HG03175 (cell line): ENCODE measurements around the gene PCDH18.
"Not testable (repeated sequence)": the region's sequence is repeated elsewhere in the genome, so short reads cannot be mapped to it uniquely, and the experiment has no call there.

Experiments
- ATAC-seq: cut with Tn5 transposase; IDR thresholded peaks from one replicate; pipeline ENCODE4 v1.9.1; 2021; ENCODE audit warnings: mild to moderate bottlenecking, moderate library complexity; ENCODE audit not compliant: unreplicated experiment

Gene PCDH18

GRCh38 chr4:137531986-137532868, at the start of gene PCDH18:
PCDH18 (minus strand) TSS chr4:137532494; CDS start chr4:137532088, 406 bp downstream.
- ATAC-seq: peak; percentile 53

DNA sequence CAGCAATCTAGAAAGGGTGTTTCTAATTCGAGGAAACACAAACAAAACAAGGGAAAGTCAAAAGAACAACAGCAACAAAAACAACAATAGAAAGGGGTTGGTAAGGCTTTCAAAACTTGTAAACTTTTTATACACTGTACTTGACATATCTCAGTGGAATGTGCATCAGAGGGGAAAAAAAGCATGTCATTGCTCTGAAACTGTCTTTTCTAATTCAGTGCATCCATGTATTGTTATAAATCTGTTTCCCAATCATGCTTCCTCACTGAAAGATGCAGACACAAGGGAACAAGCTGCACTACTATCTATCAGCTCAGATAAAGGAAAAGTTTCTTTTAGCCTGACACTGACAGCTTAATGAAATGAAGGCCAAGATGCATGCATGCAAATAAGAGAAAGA, 44.2 kb upstream of the PCDH18 start:
- no peak for ATAC-seq

GRCh38 chr4:137572647-137573046, 40.4 kb upstream of the PCDH18 start:
- no peak for ATAC-seq

GRCh38 chr4:137572163-137572562, 39.9 kb upstream of the PCDH18 start:
- ATAC-seq: no peak

DNA sequence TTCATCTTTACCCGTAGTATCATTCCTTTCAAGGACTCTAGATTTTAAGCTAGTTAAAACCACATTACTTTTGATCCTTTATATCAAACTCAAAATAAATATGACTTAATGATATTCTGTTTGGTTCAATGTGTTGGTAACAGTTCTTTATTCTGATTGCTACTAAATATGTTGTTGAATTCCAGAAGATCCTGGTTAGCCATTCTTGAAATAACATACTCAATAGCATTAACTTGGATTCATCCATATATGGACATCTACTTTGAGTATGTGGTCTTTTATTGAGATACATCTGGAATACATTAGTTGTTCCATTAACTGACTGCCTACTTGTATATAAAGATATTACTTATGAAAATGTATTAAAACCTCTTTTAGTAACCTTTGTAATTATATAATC, 27.5 kb upstream of the PCDH18 start:
- no peak for ATAC-seq

- no peak for ATAC-seq
Measured at GRCh38 chr4:137558951-137559350, 26.7 kb upstream of the PCDH18 start.

DNA sequence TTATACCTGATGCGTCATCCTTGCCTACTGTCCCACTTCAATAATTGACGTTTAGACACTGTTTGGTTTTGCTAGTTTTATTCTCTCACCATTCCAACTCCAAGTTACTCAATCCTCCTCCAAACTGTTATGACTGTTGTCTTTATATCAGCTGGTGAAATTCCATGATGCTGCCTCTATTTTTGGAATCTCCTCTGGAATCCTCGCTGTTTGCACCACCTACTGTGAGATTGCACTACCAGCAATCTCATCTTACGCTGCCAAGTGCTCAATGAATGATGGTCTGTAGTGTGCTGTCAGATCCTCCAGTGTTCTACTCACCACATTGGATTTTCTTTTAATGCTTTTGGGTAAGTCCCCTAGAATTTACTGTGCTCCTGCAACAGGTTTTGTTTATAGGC, 13.2 kb upstream of the PCDH18 start:
- no peak for ATAC-seq

- ATAC-seq: no peak
Measured at GRCh38 chr4:137543648-137544047, 11.4 kb upstream of the PCDH18 start.

- ATAC-seq: no peak
Measured at GRCh38 chr4:137543198-137543597, 10.9 kb upstream of the PCDH18 start.

- ATAC-seq: no peak
Measured at GRCh38 chr4:137541876-137542646, 9.8 kb upstream of the PCDH18 start.

DNA sequence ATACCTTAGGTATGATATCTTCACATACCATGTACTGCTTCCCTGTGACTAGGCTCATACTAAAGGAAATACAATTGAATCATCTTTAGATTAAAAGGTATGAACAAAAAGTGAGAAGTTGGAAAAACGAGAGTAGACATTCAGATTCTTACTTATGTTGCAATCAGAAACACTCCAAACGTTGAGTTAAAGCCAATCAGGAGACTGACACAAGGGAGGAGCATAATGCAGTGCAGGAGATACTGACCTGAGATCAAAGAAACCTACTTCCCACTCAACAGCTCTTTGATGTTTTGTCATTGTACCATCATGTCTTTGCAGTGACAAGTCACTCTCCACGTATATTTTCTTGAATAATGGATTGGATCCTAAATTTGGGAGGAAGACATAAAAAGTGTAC, 8.9 kb upstream of the PCDH18 start:
- no peak for ATAC-seq

DNA sequence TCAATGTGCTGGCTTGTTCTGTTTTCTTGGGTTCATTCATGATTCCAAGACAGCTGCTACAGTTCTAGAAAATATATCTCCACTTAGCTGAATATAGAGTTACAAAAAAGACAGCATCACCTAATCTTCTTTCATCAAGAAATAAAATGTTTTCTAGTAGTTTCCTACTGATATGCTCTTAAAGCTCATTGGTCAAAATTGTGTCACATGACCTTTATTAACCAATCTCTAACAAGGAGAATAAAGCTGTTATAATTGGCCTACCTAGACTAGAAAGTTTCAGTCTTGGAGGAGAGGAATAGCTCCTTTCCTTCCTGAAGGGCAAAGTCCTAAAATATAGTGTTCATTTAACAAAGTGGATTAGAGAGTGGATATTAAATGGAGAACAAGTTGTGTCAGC, 8.1 kb upstream of the PCDH18 start:
- ATAC-seq: no peak

- no peak for ATAC-seq
Measured at GRCh38 chr4:137538526-137538925, 6.2 kb upstream of the PCDH18 start.

DNA sequence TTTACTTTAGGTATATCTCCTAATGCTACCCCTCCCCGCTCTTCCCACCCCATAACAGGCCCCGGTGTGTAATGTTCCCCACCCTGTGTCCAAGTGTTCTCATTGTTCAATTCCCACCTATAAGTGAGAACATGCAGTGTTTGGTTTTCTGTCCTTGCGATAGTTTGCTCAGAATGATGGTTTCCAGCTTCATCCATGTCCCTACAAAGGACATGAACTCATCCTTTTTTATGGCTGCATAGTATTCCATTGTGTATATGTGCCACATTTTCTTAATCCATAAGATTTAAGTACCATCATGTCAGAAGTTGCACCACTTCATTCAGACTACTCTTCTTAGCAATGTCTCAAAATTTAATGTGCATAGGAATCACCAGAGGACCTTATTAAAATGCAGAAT, 5.5 kb upstream of the PCDH18 start:
- ATAC-seq: not testable (repeated sequence)

- no peak for ATAC-seq
Measured at GRCh38 chr4:137536789-137537561, 4.7 kb upstream of the PCDH18 start.

- no peak for ATAC-seq
Measured at GRCh38 chr4:137535718-137536117, 3.4 kb upstream of the PCDH18 start.

DNA sequence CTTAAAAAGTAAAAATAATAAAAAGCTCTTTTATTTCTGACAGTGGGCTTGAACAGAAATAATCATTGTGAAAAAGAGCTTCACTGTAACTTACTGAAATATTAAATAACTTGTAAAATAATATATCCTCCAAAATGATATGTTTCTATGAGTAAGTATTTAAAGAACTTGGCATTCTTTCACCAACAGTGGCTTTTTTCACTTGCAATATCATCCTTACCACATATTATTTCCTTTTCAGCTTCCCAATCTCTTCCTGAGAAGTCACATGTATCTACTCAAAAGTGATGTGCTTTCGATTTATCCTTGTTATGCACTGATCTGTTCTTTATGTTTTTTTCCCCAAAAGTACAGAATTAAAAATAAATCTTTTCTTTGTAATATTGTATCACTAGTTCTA, 2.2 kb upstream of the PCDH18 start:
- ATAC-seq: no peak

- no peak for ATAC-seq
Measured at GRCh38 chr4:137533855-137534254, 1.6 kb upstream of the PCDH18 start.

DNA sequence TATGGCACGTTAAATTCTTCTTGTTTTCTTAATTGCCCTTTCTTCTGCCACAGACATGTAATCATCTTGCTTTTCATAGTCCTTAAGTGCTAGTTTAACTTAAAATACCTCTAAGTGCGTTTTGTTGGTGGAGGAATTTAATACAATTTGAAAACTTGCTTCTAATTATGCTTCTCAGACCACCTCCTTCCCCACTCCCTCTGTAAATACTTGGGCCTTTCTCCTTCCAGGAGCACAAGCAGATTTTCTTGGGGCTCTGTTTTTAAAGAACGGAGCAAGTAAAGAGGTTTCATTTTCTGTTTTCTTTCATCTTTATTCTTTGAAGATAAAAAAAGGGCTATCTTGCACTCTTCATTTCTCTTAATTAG, 559 bp upstream of the PCDH18 start:
- ATAC-seq: peak; percentile 26

GRCh38 chr4:137531168-137531985, 917 bp downstream of the PCDH18 start:
- ATAC-seq: no peak

- no peak for ATAC-seq
Measured at GRCh38 chr4:137530176-137530575, 2.1 kb downstream of the PCDH18 start.
